Panc1 (cell line): ENCODE results near the gene ABLIM2. TPM values are rescaled to one million over a fixed set of nuclear protein-coding genes. Genes with fewer than 3 reads are reported as not detected.

Source experiments
- ATAC-seq: fragments of 200-7000 bp; cut with Tn5 transposase; 2 replicates; pipeline ENCODE4 v1.9.1; 2020; ENCODE audit warnings: mild to moderate bottlenecking, moderate library complexity
- BruUV-seq: library from RNA; stranded (reverse); fragments of 400-500 nt; replicated peaks from 2 replicates; lab custom pipeline; 2021; lab: Mats Ljungman, UMichigan
- CTCF ChIA-PET: fragments of 300-600 bp; sonication (Branson Sonifier 250); formaldehyde crosslinking; loops from one replicate; lab custom pipeline; 2022; ENCODE audit warnings: antibody characterized with exemption; lab: Charles Lee
- POLR2A ChIA-PET: fragments of 300-600 bp; sonication (Branson Sonifier 250); formaldehyde crosslinking; loops from one replicate; lab custom pipeline; 2022; ENCODE audit warnings: antibody characterized with exemption; lab: Charles Lee
- DNase-seq: peaks from one replicate; pipeline ENCODE4 v3.0.0-alpha.2; 2010; ENCODE audit warnings: low read depth, low spot score
- H3K27ac ChIP-seq: 2 replicates; pipeline ENCODE4 v1.5.1; 2011; ENCODE audit warnings: mild to moderate bottlenecking, low read length, inconsistent platforms
- H3K27me3 ChIP-seq: fragments of 200-500 bp; sonication (Bioruptor generic); 2 replicates; pipeline ENCODE4 v1.6.0; 2014; ENCODE audit warnings: low read length, inconsistent platforms; ENCODE audit not compliant: control insufficient read depth, insufficient read depth
- H3K36me3 ChIP-seq: fragments of 200-500 bp; sonication (Bioruptor generic); 2 replicates; pipeline ENCODE4 v1.5.1; 2014; ENCODE audit warnings: inconsistent platforms, mild to moderate bottlenecking, low read length, moderate library complexity; ENCODE audit not compliant: control insufficient read depth, insufficient read depth
- H3K4me1 ChIP-seq: 2 replicates; pipeline ENCODE4 v1.5.1; 2011; ENCODE audit warnings: inconsistent platforms, mild to moderate bottlenecking, low read length, moderate library complexity; ENCODE audit not compliant: control insufficient read depth, insufficient read depth
- H3K4me3 ChIP-seq, 2 experiments: 2 replicates each; pipeline ENCODE4 v1.5.1; 2011 to 2012; ENCODE audit warnings: low read depth in 2 of 2, low read length in 2 of 2, mild to moderate bottlenecking in 2 of 2, inconsistent platforms in 1 of 2, moderate library complexity in 1 of 2
- H3K9me3 ChIP-seq: fragments of 200-500 bp; sonication (Bioruptor generic); 2 replicates; pipeline ENCODE4 v1.5.1; 2014; ENCODE audit warnings: low read depth, mild to moderate bottlenecking, inconsistent platforms, low read length, moderate library complexity; ENCODE audit not compliant: control insufficient read depth, insufficient read depth
- POLR2AphosphoS5 ChIP-seq: IDR thresholded peaks from 2 replicates; pipeline ENCODE4 v1.6.1; 2012; ENCODE audit warnings: mild to moderate bottlenecking, low read depth, low read length, moderate library complexity
- SIN3A ChIP-seq: IDR thresholded peaks from 2 replicates; pipeline ENCODE4 v1.6.1; 2012; ENCODE audit warnings: low read depth, mild to moderate bottlenecking, low read length, moderate library complexity, borderline replicate concordance; ENCODE audit not compliant: insufficient read depth
- TCF7L2 ChIP-seq: IDR thresholded peaks from 2 replicates; pipeline ENCODE4 v1.6.1; 2011; ENCODE audit warnings: mild to moderate bottlenecking, low read depth, low read length, inconsistent platforms
- in situ Hi-C: cut with HindIII; loops from 2 replicates; pipeline ENCODE4 v1.10.0; 2016; ENCODE audit warnings: low sequenced_read_pairs, low pct_unique_long_range_greater_than_20kb
- intact Hi-C: fragments of 100-400 bp; cut with micrococcal nuclease; formaldehyde crosslinking; loops from one replicate; pipeline ENCODE4 v1.10.0; 2022; ENCODE audit not compliant: unreplicated experiment
- total RNA-seq: library from RNA; stranded (reverse); gene quantifications from one replicate; pipeline ENCODE4 v1.2.1, GENCODE V29; 2021; ENCODE audit not compliant: unreplicated experiment
- TF ChIP-seq, protein P1 (sequence below), 2 experiments: IDR thresholded peaks; 2 replicates each; pipeline ENCODE4 v1.6.1; 2011 to 2012; ENCODE audit warnings: low read depth in 2 of 2, control low read depth in 1 of 2, low read length in 1 of 2, mild to moderate bottlenecking in 1 of 2, moderate library complexity in 1 of 2; ENCODE audit not compliant: insufficient read depth in 1 of 2
- TF ChIP-seq, protein P2 (sequence below): fragments of 450-650 bp; IDR thresholded peaks from 2 replicates; pipeline ENCODE4 v1.5.1; 2017; ENCODE audit warnings: mild to moderate bottlenecking

ABLIM2 gene
- total RNA-seq, 1 experiment from 2014 or later, result 0.64 TPM

DNA sequence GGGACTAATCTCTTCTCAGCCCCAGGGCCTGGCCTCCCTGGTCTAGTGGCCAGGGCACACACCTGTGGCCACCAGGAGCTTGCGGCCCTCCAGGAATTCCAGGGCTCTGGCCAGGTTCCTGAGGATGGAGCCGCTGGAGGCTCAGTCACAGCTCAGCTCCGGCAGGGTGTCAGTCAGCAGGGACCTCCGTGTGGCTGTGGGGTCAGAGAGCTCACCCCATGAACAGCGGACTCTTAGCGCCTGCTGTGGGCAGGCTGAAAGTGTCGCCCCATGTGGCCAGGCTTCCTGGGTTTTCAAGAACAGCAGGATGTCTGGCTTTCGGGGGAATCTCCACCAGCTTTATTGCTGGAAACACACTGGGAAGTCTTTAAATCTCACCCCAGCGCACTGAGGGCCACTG lies 21.2 kb upstream of the ABLIM2 start:
- intact Hi-C loops, result loop anchor here (10.0 kb wide), 1 partner anchor 225 kb away; no protein-coding TSS in a partner anchor
- no peaks in the 10 kb centered on the region for H3K9me3 ChIP-seq
- in situ Hi-C loops, result no loop called here
- ChIA-PET POLR2A (no interaction called here), CTCF (interaction anchor here (0.7 to 1.2 kb wide), 2 partner anchors 12 to 47 kb away, joined by 3 to 4 read pairs; no protein-coding TSS in a partner anchor)
- no peak overlapping the region for H3K4me3 ChIP-seq
- no peaks in the 10 kb centered on the region for H3K27me3 ChIP-seq
- no peak for TF ChIP-seq POLR2AphosphoS5
- no peak for TF ChIP-seq TCF7L2
- TF ChIP-seq, protein P1, sequence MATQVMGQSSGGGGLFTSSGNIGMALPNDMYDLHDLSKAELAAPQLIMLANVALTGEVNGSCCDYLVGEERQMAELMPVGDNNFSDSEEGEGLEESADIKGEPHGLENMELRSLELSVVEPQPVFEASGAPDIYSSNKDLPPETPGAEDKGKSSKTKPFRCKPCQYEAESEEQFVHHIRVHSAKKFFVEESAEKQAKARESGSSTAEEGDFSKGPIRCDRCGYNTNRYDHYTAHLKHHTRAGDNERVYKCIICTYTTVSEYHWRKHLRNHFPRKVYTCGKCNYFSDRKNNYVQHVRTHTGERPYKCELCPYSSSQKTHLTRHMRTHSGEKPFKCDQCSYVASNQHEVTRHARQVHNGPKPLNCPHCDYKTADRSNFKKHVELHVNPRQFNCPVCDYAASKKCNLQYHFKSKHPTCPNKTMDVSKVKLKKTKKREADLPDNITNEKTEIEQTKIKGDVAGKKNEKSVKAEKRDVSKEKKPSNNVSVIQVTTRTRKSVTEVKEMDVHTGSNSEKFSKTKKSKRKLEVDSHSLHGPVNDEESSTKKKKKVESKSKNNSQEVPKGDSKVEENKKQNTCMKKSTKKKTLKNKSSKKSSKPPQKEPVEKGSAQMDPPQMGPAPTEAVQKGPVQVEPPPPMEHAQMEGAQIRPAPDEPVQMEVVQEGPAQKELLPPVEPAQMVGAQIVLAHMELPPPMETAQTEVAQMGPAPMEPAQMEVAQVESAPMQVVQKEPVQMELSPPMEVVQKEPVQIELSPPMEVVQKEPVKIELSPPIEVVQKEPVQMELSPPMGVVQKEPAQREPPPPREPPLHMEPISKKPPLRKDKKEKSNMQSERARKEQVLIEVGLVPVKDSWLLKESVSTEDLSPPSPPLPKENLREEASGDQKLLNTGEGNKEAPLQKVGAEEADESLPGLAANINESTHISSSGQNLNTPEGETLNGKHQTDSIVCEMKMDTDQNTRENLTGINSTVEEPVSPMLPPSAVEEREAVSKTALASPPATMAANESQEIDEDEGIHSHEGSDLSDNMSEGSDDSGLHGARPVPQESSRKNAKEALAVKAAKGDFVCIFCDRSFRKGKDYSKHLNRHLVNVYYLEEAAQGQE (IDR thresholded peaks at IDR 0.05; ENCODE audit: insufficient read depth in 1 of 2, low read depth in 2 of 2, low read length in 1 of 2), result no peak
- BruUV-seq, result no TSS peak
- no peaks in the 10 kb centered on the region for H3K36me3 ChIP-seq
- DNase-seq (no peak), ATAC-seq (no peak)
- H3K27ac ChIP-seq, result no peak overlapping the region
- peaks cover 8% of the 10 kb centered on the region for H3K4me1 ChIP-seq

DNA sequence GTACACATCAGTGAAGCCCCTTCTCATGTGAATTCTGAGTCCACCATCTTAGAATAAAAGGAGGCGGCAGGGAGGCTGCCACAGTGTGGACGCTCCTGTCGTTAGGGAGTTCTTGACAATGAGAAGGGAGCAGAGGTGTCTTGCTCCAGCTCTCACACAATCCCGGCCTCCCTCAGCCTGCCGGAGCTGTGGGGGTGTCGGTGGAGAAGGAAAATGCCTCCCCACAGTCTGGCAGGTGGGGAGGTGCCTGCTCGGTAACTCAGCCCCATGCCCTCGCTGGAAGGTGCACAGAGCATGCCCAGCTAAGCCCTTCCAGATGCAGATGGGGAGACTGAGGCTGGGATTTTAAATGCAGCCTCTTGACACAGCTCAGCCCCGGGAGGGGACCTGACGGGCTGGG lies 20.5 kb upstream of the ABLIM2 start:
- Histone ChIP-seq H3K27me3 (no peaks in the 10 kb centered on the region), H3K36me3 (no peaks in the 10 kb centered on the region), H3K27ac (no peak overlapping the region), H3K4me3 (no peak overlapping the region), H3K4me1 (peaks cover 8% of the 10 kb centered on the region), H3K9me3 (no peaks in the 10 kb centered on the region)
- ChIA-PET CTCF (no interaction called here), POLR2A (interaction anchor here (0.6 kb wide), 1 partner anchor 11 kb away, joined by 3 read pairs; no protein-coding TSS in a partner anchor)
- no peak for TF ChIP-seq TCF7L2
- TF ChIP-seq, protein P1 (IDR thresholded peaks at IDR 0.05; ENCODE audit: insufficient read depth in 1 of 2, low read depth in 2 of 2, low read length in 1 of 2), result no peak
- in situ Hi-C loops (no loop called here), intact Hi-C loops (loop anchor here (10.0 kb wide), 1 partner anchor 226 kb away; no protein-coding TSS in a partner anchor)
- no TSS peak for BruUV-seq
- ATAC-seq, result no peak
- DNase-seq, result no peak

DNA sequence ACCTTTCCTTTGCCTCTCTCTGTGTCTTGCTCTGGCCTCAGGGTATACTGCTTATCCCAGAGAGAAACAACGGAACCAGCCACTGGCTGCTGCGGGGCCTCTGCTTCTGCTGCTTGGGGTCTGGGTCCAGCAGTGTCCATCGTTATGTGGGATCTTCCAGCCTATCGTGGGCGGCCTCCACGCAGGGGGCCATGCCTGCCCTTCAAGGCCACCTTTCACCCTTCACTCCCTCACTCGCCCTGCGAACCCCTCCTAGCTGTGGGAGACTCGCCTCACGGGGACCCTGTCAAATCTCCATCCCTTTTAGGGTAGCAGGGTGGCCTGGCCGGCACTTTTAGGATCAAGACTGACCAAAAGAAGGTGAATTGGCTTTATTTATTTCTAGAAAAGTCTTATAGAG lies 19.3 kb upstream of the ABLIM2 start:
- no peak for ATAC-seq
- Histone ChIP-seq H3K27me3 (no peaks in the 10 kb centered on the region), H3K9me3 (no peaks in the 10 kb centered on the region), H3K4me1 (peaks cover 4% of the 10 kb centered on the region), H3K27ac (no peak overlapping the region), H3K4me3 (no peak overlapping the region), H3K36me3 (no peaks in the 10 kb centered on the region)
- in situ Hi-C loops, result no loop called here
- POLR2A ChIA-PET, result no interaction called here
- CTCF ChIA-PET, result interaction anchor here (0.7 kb wide), 1 partner anchor 25 kb away, joined by 4 read pairs; no protein-coding TSS in a partner anchor
- BruUV-seq, result no TSS peak
- TF ChIP-seq, protein P2, sequence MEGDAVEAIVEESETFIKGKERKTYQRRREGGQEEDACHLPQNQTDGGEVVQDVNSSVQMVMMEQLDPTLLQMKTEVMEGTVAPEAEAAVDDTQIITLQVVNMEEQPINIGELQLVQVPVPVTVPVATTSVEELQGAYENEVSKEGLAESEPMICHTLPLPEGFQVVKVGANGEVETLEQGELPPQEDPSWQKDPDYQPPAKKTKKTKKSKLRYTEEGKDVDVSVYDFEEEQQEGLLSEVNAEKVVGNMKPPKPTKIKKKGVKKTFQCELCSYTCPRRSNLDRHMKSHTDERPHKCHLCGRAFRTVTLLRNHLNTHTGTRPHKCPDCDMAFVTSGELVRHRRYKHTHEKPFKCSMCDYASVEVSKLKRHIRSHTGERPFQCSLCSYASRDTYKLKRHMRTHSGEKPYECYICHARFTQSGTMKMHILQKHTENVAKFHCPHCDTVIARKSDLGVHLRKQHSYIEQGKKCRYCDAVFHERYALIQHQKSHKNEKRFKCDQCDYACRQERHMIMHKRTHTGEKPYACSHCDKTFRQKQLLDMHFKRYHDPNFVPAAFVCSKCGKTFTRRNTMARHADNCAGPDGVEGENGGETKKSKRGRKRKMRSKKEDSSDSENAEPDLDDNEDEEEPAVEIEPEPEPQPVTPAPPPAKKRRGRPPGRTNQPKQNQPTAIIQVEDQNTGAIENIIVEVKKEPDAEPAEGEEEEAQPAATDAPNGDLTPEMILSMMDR, result no peak
- TF ChIP-seq, protein P1 (IDR thresholded peaks at IDR 0.05; ENCODE audit: insufficient read depth in 1 of 2, low read depth in 2 of 2, low read length in 1 of 2), result no peak
- no peak for TF ChIP-seq POLR2AphosphoS5
- TF ChIP-seq TCF7L2, result no peak
- TF ChIP-seq SIN3A, result no peak
- DNase-seq, result no peak
- intact Hi-C loops, result loop anchor here (10.0 kb wide), 1 partner anchor 227 kb away; no protein-coding TSS in a partner anchor
